SH-SY5Y (cell line): ENCODE data around the gene PPP1R1C.

Experiments used
- GATA2 ChIP-seq: IDR thresholded peaks from 2 replicates; pipeline ENCODE4 v1.6.1; 2011; ENCODE audit warnings: mild to moderate bottlenecking, low read depth, low read length
- GATA3 ChIP-seq: IDR thresholded peaks from 2 replicates; pipeline ENCODE4 v1.6.1; 2011; ENCODE audit warnings: low read depth, mild to moderate bottlenecking, low read length, moderate library complexity

- TF ChIP-seq GATA2 (no peak), GATA3 (no peak)
Measured at GRCh38 chr2:182048088-182048487, 62.4 kb downstream of the PPP1R1C start.
